ENCODE data around the gene CAPG.

GRCh38 chr2:85453571-85453970 is 43.4 kb upstream of the CAPG start:
- TF ChIP-seq ZNF707 (tag by site-specific recombination; IDR thresholded peaks at IDR 0.05) (no peak), CTCF (tag by site-specific recombination; IDR thresholded peaks at IDR 0.05) (no peak), YY1 (tag by site-specific recombination; IDR thresholded peaks at IDR 0.05) (no peak), ZBTB17 (tag by site-specific recombination; IDR thresholded peaks at IDR 0.05) (no peak), PATZ1 (tag by site-specific recombination; IDR thresholded peaks at IDR 0.05) (no peak), ZBTB21 (tag by site-specific recombination; IDR thresholded peaks at IDR 0.05) (no peak), PRDM10 (tag by site-specific recombination; IDR thresholded peaks at IDR 0.05) (no peak), ZNF580 (tag by site-specific recombination; IDR thresholded peaks at IDR 0.05) (no peak), ZNF202 (tag by site-specific recombination; IDR thresholded peaks at IDR 0.05; ENCODE audit: borderline replicate concordance) (no peak), YY2 (tag by site-specific recombination; IDR thresholded peaks at IDR 0.05) (no peak), ZNF585B (tag by site-specific recombination; IDR thresholded peaks at IDR 0.05) (no peak), SCRT1 (tag by site-specific recombination; IDR thresholded peaks at IDR 0.05; ENCODE audit: borderline replicate concordance) (no peak), ZNF48 (tag by site-specific recombination; IDR thresholded peaks at IDR 0.05) (no peak), ZNF76 (tag by site-specific recombination; IDR thresholded peaks at IDR 0.05; ENCODE audit: borderline replicate concordance, low read depth) (no peak)

Data from HEK293 (cell line).